Adrenal gland (tissue), 12 donors: ENCODE results near the gene OR4D6. TPM values are rescaled to one million over a fixed set of nuclear protein-coding genes. Genes with fewer than 3 reads are reported as not detected.

Experiments
- DNase-seq, 7 donors: peaks; one replicate each; pipeline ENCODE4 v3.0.0-alpha.2; 2019 to 2020
- H3K27ac ChIP-seq, 5 donors: fragments of 200-600 bp; sonication (generic) in 4 of 5; 1 replicate in 3 of 5; 2 replicates in 2 of 5; pipeline versions ENCODE4 v1.5.1 to v1.8.0; 2016 to 2020; ENCODE audit warnings: mild to moderate bottlenecking in 1 of 5
- H3K27me3 ChIP-seq: fragments of 200-600 bp; 2 replicates; pipeline ENCODE4 v1.8.0; 2021
- H3K36me3 ChIP-seq, 2 donors: fragments of 200-600 bp; replicated peaks in 1 of 2; 1 replicate in 1 of 2; 2 replicates in 1 of 2; pipeline versions ENCODE4 v1.5.1 to v1.8.0; 2018 to 2022
- H3K4me1 ChIP-seq, 2 donors: fragments of 200-600 bp; replicated peaks in 1 of 2; 1 replicate in 1 of 2; 2 replicates in 1 of 2; pipeline versions ENCODE4 v1.5.1 to v1.8.0; 2018 to 2021
- H3K4me3 ChIP-seq, 4 donors: fragments of 200-600 bp; sonication (generic) in 3 of 4; one replicate each; pipeline ENCODE4 v1.5.1; 2016 to 2018
- H3K9me3 ChIP-seq, 3 donors: fragments of 200-600 bp; sonication (generic) in 1 of 3; replicated peaks in 1 of 3; 1 replicate in 2 of 3; 2 replicates in 1 of 3; pipeline versions ENCODE4 v1.5.1 to v1.8.0; 2016 to 2021
- CTCF ChIP-seq, 6 experiments: fragments of 450-650 bp in 4 of 6; fragments of 200-600 bp in 2 of 6; sonication (generic) in 1 of 6; IDR thresholded peaks; 1 replicate in 5 of 6; 2 replicates in 1 of 6; pipeline versions ENCODE4 v1.5.1 to v1.8.0; 2016 to 2021; ENCODE audit warnings: antibody characterized with exemption in 6 of 6, mild to moderate bottlenecking in 2 of 6, moderate library complexity in 1 of 6
- POLR2A ChIP-seq, 2 donors: fragments of 450-650 bp; IDR thresholded peaks; one replicate each; pipeline ENCODE4 v1.6.1; 2017; ENCODE audit warnings: antibody characterized with exemption in 2 of 2, mild to moderate bottlenecking in 2 of 2, moderate library complexity in 1 of 2
- whole genome bisulfite sequencing, 4 donors: extraction: QIAGEN DNeasy Blood & Tissue Kit in 2 of 4; methylation state at CpG; one replicate each; pipeline versions ENCODE4 v1.1.5 to v1.1.7; 2013 to 2017; 5-methylcytosine and 5-hydroxymethylcytosine counted together
- intact Hi-C, 2 donors: fragments of 100-400 bp; cut with DNase I; formaldehyde crosslinking; loops; one replicate each; pipeline versions ENCODE4 v1.14.1 to v1.15.0; 2022 to 2023
- polyA plus RNA-seq, 3 donors: library from polyadenylated mRNA; stranded (reverse); fragments of 200-250 nt in 2 of 3; fragments of 350-450 nt in 1 of 3; fragmentation: Illumina TruSeq in 1 of 3; extraction: RNeasy Lipid Tissue Mini Kit (QIAGEN cat#74804) in 1 of 3; gene quantifications; one replicate each; pipeline ENCODE4 v1.2.3, GENCODE V29; 2013 to 2014
- total RNA-seq, 9 donors: library from RNA; depleted of rRNA in 4 of 9; stranded (reverse); fragments of >200 nt in 4 of 9; fragments of 120-200 nt in 1 of 9; fragmentation: NEBNext Ultra II Directional in 1 of 9; extraction: Animal tissue kit (Norgen Biotek cat#: 25700) in 1 of 9; gene quantifications; one replicate each; pipeline versions ENCODE4 v1.1.0 to v1.2.4, GENCODE V29; 2013 to 2023
- donor health status: healthy with polysubstance abuse.
- donor health status: Bipolar disorder and iron deficiency.
- donor health status: DM: yes; HTN: yes; CAD: no.
- donor health status: DM: no; HTN: no; CAD: no.
- donor health status: DM: no; HTN: no; CAD: no.
- donor health status: DM: yes; HTN: yes; CAD: no.

OR4D6 gene
- total and polyA plus RNA-seq, 12 donors, result not detected

- Histone ChIP-seq H3K36me3 (no peaks in the 10 kb centered on the region), H3K4me3 (no peak within 1 kb of the TSS), H3K4me1 (no peaks in the 10 kb centered on the region), H3K9me3 (no peaks in the 10 kb centered on the region), H3K27ac (no peak within 1 kb of the TSS), H3K27me3 (no peaks in the 10 kb centered on the region)
- intact Hi-C loops, result no loop called here
- no peak for TF ChIP-seq CTCF (IDR thresholded peaks at IDR 0.05)
- no peak for TF ChIP-seq POLR2A (IDR thresholded peaks at IDR 0.05)
- no peak for DNase-seq
These were observed 16.3 kb downstream of the OR4D6 start, which contains the start of gene OR4D10 for GRCh38 chr11:59473015-59473414. Gene OR4D10, plus strand, starts transcription at chr11:59473315. Its CDS starts 4,115 bp downstream, at chr11:59477430.

GRCh38 chr11:59475176-59475575 is 18.4 kb downstream of the OR4D6 start:
- Histone ChIP-seq H3K36me3 (no peaks in the 10 kb centered on the region), H3K27me3 (no peaks in the 10 kb centered on the region), H3K27ac (no peak overlapping the region), H3K4me3 (no peak overlapping the region), H3K4me1 (no peaks in the 10 kb centered on the region), H3K9me3 (no peaks in the 10 kb centered on the region)
- no peak for DNase-seq
- 56 to 71% (median 65%) methylated on average over 9 of the region's 9 CpGs for WGBS, 4 donors
- no peak for TF ChIP-seq CTCF (IDR thresholded peaks at IDR 0.05)
- intact Hi-C loops, result no loop called here

GRCh38 chr11:59479906-59480305 is 23.1 kb downstream of the OR4D6 start:
- H3K4me1 ChIP-seq, result no peaks in the 10 kb centered on the region
- H3K27me3 ChIP-seq, result peaks cover 3% of the 10 kb centered on the region
- no peak for TF ChIP-seq POLR2A (IDR thresholded peaks at IDR 0.05)
- no peak for TF ChIP-seq CTCF (IDR thresholded peaks at IDR 0.05)
- H3K9me3 ChIP-seq, result no peaks in the 10 kb centered on the region
- no peak overlapping the region for H3K27ac ChIP-seq
- intact Hi-C loops, result no loop called here
- H3K4me3 ChIP-seq, result no peak overlapping the region
- no peak for DNase-seq
- H3K36me3 ChIP-seq, result no peaks in the 10 kb centered on the region

- no peak overlapping the region for H3K4me3 ChIP-seq
- WGBS, 4 donors, result 70 to 78% (median 71%) methylated on average over 3 of the region's 3 CpGs
- no peaks in the 10 kb centered on the region for H3K4me1 ChIP-seq
- intact Hi-C loops, result no loop called here
- DNase-seq, result no peak
- no peak for TF ChIP-seq CTCF (IDR thresholded peaks at IDR 0.05)
- TF ChIP-seq POLR2A (IDR thresholded peaks at IDR 0.05), result no peak
- peaks cover 3% of the 10 kb centered on the region for H3K27me3 ChIP-seq
- H3K9me3 ChIP-seq, result no peaks in the 10 kb centered on the region
- H3K27ac ChIP-seq, result no peak overlapping the region
- no peaks in the 10 kb centered on the region for H3K36me3 ChIP-seq
These were observed 23.6 kb downstream of the OR4D6 start for GRCh38 chr11:59480359-59480758.
